ENCODE measurements around the gene MXD4.
"Not testable (repeated sequence)": the region's sequence is repeated elsewhere in the genome, so short reads cannot be mapped to it uniquely, and the experiment has no call there.

Gene MXD4

DNA sequence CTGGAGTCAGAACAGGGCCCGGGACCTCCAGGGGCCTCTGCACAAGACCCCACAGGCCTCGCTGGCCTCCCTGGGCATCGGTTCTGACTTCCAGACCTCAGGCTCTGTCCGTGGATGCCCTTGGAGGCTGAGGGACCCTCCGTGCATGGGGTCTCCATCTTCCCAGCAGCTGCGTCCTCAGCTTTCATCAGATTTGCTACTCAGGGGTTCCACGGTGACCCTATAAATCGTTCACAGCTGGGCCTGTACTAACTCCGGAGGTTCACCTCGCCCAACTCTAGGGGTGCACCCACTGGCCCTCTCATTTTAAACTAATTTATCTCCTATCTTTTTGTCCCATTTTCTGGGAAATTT, 13.1 kb upstream of the MXD4 start:
- not testable (repeated sequence) for DNase-seq (ENCODE audit: low read depth)

DNA sequence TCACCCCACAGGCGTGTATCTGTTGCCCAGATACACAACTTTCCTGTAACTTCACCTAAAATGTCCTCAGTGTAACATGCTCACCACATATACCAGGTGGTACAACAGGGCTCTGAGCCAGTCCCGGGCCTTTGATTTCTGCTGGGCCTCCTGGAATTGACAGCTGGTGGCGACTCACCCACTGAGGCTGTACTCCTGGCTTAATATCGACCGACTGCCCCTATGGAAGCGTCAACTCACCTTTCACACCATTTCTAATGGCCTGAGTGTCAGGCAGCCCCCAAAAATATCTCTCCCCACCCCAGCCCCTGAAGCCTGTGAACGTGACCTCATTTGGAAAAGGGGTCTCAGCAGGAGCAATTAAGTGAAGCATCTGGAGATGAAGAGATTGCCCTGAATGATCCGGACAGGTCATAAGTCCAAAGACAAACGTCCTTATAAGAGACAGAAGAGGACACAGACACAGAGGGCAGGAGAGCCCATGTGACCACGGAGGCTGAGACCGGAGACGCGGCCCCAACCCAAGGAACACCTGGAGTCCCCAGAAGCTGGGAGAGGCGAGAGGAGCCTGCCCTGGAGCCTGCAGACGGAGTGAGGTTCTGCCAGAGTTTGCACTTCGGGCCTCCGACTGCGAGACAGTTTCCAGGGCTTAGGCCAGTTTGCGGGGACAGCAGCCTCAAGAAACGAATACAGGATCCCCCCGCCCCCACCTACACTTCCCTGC, 12.6 kb upstream of the MXD4 start:
- DNase-seq (ENCODE audit: low read depth), result no peak

DNA sequence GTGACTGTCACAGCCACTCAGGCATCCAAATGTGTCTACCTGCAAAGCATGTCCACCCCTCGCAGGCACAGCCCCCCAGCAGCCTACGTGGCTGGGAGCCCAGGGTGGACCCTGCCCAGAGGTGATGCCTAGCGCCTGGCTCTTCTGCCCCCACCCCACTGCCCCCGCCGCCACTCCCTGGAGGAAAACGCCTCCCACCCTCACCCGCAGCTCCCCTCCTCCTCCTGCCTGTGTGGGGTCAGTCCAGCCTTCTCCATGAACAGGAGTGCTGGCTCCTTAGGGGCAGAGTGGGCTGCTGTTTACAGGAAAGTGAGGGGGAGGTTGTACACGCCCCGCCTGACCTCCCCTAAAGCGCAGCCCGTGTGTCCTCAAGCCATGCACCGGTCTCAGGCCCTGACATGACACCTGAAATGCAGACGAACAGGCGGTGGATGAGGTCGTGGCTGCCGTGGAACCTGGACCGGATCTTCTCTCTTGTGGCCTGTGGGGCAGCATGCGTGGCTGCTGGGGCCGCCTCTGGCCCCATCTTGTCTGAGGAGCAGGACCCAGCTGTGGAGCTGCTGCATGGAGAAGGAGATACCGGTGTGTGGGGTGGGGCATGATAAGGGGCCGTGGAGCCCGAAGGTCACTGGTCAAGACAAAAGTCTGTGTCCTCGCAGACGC, 11.9 kb upstream of the MXD4 start:
- DNase-seq (ENCODE audit: low read depth), result no peak

DNA sequence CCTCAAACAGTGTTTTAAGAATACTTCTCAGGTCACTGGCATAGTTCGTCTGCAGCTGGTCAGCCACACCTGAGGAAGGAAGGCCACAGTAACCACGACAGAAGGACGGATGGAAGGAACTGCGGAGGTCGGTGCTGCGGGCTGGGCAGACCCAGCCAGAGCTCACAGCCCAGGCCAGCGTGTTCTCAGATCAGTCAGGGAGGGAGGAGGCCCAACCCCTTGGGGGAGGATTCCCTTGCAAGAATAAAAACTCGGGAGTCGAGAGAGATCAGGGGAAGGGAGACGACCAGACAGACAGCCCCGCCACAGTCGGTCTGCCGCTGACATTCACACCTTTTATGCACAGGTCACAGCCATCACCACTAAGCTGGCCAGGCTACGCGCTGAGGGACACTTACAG, 11.3 kb upstream of the MXD4 start:
- no peak for DNase-seq (ENCODE audit: low read depth)

DNA sequence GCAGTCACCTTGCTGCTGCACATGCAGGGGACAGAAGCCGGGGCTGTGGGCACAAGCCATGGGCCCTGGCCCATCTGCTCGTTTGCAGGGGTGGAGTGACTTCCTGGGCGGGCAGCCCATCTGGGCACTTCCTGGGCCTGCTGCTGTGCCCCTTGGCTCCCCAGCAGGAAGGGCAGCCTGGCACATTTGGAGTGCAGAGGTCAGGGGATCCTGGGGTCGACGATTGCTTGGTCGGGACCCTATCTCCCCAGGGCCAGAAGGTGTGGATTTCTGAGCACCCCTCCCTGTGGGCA, 10.9 kb upstream of the MXD4 start:
- no peak for DNase-seq (ENCODE audit: low read depth)

DNA sequence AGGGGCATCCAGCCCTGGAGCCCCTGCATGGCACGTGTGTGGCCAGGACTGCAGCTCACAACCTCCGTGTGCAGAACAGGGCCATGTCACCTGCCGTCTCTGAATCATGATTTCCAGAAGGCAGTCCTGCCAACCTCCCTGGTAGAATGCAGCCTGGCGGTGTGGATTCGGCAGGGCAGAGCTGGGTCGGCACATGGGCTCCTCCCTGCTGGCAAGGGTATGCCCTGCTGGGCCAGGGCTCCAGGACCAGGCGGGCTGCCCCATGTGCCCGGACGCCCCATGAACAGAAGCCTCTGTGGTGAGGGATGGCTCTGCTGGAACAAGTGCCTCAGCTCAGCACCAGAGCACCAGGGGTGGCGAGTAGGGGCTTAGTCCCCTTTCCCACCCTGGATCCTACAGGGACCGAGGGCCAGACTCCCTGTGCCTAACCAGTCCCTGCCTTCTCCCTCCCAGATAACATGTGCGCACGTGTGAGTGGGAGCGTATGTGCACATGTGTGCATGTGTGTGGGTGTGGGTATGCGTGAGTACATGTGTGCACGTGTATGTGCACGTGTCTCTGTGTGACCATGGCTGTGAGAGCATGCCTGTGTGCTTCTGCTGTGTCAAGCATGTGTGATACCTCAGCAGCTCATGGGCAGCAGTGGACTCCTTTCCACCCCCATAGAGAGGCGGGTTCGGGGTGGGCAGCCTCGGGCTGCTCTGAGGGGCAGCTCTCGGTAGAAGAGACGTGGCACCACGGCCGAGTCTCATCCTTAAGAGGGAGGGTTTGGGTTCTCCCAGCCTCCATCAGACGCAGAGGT, 10.3 kb upstream of the MXD4 start:
- DNase-seq (ENCODE audit: low read depth), result no peak

DNA sequence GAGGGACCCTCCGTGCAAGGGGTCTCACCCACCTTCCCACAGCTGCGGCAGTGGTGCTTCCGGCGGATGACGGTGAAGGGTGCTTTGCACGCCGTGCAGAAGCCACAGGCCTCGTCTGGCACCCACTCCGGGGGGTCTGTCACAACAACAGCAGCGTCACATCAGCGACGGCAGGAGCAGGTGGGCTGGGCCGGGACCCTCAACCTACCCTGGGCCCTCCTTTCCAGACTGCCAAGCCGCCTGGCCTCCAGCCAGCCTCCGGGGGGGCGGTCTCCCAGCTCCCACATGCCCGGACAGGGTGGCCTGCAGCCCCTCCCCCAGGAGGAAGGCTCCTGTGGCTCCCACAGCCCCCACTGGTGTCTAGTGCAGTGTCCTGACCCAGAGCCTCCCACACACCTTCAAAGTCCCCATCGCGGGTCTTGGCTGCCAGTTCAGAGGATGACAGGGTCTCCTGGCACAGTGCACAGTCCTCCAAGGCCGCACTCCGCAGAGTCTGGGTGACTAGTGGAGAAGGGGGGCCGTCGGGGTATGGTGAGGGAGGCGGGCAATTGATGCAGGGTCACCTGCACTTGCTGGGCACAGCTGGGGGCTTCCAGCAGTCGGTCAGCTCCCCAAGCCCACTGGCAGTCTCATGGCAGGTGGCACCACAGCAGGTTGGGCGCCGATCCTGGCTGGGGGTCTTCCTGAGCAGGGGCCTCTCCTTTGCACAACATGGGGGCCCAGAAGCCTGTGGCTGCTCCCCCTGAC, 9.5 kb upstream of the MXD4 start:
- DNase-seq (ENCODE audit: low read depth), result no peak

DNA sequence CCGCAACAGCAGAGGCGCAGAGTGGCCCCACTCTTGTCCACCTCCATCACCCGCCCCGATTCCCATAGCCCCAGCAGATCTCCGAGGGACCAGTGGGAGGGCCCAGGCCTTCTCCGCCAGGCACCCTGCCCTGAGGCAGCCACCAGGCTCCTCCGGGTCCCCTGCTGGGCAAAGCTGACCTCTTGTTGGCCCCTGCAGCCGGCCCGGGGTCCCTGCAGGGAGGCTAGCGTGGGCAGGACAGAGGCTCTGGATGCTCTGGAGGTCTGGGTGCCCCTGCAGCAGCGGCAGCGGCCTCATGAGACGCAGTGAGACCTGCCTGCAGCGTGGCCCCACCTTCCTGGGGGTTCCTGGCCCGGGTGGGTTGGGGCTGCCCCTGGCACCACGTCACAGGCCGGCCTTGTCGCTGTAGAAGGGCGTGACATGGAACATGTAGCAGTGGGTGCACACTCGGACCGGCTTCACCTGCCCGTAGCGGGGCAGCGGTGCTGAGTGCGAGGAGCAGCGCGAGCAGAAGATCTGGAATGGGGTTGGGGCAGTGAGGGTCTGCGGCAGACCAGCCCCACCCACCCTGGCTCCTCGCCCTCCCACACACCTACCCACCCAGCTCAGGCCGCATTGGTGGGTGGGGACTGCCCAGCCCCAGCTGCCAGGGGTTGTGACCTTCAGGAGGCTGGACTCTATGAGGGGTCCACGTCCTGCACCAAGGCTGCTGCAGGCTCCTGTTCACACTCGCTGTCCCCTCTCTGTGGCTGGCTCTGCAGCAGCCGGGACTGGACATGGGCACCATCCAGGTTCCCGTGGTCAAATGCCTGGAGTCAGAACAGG, 8.6 kb upstream of the MXD4 start:
- no peak for DNase-seq (ENCODE audit: low read depth)

DNA sequence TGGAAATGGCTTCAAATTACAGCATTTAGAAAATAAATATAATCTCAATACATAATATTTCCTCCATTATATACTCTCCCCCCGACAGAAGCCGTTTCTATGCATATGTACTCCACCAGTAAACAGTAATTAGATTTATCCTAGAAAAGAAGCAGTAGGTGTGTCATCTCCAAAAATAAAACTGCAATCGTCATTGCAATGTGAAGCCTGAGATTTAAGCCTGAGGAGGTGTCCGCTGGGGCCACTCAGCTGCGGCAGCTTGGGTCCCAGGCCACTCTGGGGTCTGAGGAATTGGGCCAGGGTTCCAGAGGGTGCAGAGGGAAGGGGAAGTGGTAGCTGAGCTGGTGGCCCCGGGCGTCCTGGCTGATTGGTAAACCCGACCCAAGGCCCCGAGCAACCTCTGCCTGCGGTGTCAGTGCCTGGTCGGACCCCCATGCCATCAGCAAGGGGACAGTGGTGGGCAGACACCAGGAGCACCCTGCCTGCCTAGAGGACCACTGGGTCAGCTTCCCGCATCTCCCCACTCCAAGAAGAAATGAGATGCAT, 7.8 kb upstream of the MXD4 start:
- no peak for DNase-seq (ENCODE audit: low read depth)

DNA sequence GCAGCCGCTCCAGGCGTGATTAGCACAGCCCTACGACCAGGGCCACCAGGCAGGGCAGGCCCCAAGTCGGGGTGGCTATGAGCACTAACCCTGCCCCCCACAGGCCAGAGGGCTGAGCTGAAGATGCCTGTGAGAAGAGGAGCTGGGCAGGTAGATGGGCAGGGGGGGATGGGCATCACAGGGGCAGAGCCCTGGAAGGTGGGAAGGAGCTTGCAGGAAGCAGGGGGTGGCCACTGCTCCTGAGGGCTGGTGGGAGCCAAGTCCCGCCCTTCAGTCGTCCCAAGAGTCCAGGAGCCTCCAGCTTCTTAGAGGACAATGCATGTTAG, 7.3 kb upstream of the MXD4 start:
- no peak for DNase-seq (ENCODE audit: low read depth)

DNA sequence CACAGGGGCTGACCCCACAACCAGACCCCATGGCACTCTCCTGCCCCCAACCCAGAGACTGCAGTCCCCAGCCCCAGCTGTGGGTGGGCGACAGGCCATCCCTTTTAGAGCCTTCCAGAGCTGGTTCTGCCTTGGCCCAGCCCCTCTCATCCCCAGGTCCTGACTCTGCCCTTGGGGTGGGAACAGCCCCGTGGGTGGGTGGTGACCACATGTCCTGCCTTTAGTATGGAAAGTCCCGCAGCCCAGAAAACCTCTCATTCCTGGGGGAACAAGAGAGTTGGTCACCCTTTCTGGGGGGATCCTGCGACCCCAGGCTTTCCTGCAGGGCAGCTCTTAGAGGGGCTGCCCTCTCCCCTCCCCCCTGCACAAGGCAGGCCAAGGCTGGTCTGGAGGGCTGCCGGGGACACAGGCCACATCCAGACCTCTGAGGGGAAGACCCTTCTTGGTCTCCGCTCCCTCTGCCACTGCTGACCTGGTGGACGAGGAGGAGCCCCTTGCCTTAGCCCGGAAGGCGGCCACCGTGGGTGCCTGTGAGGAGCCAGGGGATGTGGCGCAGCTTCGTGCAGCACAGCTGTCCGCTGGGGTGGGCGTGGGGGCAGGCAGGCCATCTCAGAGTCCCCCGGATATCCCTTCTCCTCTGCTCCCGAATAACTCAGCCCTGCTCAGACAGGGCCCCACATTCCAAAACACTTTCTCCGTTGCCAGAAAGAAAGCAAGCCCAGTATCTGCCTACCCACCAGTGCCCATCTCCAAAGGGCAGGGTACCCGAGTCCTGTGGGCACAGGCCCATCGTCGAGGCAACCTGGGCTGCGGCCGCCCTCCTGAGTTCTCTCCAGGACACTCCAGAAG, 6.7 kb upstream of the MXD4 start:
- no peak for DNase-seq (ENCODE audit: low read depth)

DNA sequence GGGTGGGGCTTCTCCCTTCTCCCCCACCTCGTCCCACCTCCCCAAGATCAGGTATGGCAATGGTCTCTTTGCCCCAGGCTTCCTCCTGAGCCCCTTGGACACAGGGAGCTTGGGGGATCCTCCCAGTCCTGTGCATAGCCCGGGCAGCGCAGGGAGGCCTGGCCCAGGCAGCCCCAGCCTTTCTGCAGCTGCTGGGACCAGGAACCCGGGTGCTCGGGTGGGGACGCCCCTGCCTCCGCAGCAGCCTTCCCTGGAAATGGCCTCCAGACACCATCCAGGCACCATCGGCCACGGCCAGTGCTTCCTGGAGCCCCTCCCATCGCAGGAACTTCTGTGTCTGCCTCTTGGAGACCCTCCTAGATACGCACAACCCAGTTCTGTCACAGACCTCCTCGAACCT, 5.9 kb upstream of the MXD4 start:
- no peak for DNase-seq (ENCODE audit: low read depth)

DNA sequence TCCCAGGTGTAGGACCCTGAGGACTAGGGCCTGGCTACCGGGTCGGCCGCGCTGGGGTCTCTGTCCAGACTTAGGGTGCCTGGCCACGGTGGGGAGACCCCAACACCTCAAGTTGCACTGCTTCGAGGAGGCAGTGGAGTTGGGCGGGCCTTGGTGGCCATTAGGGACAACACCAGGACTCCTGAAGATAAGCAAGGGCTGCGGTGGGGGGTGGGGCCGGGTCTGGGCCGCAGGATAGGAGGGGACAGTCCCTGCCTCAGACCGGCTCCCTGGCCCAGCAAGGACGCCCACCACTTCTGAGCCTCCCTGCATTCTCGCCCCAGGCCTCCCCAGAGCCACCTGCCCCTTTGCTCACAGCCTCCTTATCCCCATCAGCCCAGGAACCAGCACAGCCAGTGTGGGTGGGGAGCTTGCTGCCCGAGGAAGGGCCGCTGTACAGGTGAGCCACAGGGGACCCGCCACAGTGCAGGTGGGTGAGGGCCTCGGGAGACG, 5.5 kb upstream of the MXD4 start:
- no peak for DNase-seq (ENCODE audit: low read depth)

DNA sequence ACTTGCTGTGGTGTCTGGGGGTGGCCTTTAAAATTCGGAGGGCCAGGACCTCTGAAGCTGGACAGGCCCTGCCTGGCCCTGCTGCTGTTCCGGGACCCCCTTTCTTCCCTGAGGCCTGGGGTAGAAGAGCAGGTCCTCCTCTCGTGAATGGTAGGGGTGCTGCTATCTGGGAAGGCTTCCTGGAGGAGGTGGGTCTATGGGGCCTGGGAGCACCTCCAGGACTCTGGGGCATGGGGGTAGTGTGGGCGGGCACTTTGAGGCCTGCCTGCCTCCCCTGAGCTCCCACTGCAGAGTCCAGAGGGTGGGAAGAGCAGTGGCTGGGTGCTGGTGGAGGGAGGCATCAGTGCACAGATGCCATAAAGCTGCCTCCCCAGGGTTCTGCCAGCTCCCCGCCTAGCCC, 4.9 kb upstream of the MXD4 start:
- no peak for DNase-seq (ENCODE audit: low read depth)

DNA sequence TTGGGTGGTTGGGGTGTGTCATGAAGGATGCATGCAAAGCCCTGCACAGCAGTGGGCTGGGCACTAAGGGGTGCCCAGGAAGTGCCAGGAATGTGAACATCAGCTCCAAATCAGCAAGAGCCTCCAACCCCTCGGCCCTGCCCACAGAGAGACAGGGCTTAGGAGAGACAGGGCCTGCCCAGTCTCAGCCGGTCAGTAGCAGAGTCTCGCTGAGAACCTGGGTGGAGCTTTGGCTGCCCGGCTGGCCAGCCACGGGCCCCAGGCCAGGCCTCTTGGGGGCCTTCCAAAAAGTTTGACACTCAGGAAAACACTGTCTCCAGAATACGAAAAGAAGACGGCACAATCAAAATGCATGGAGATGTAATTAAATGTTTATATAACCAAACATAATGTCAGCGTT, 4.3 kb upstream of the MXD4 start:
- no peak for DNase-seq (ENCODE audit: low read depth)

DNA sequence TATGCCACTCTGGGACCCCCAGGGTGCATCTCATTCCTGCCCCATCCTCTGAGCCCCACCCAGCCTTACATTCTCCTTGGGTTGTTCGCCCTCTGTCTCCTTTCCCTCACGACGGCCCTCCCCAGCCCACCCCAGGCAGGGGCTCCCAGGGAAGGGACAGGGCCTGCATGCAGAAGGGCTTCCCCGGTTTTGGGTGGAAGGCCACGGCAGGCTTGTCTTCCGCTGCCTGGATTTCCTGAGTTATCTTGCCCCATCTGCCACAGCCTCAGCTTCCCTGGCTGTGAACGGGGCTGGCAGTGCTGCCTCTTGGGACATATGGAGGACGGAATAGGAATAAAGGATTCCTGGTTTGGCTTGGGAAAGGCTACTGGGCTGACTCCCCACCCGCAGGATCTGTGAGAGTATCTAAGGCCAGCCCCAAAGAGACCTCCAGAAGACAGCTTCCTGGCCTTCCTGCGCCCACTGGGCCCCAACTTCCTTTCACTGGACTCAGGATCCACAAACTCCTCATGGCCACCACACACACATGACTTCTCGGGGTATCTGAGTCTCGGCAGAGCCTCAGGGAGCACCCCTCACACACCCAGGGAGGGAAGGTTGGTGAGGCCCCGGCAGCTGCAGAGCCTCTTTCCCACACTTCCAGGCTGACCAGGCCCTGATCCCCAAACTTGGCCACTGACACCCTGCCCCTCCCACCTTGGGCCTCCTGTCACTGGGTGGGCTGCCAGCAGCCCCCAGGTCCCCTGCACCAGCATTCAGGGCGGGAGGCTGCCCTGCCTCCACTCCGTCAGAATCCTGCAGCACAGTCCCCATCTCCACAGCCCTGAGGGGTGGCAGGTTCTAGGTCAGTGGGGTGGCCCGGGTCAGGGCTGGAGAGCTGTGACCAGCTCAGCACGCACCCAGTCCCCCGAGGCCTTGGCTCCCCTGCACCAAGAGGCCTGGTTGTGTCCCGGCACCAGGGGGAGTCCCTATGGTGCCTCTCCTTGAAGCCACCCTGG, 3.5 kb upstream of the MXD4 start:
- DNase-seq (ENCODE audit: low read depth), result no peak

DNA sequence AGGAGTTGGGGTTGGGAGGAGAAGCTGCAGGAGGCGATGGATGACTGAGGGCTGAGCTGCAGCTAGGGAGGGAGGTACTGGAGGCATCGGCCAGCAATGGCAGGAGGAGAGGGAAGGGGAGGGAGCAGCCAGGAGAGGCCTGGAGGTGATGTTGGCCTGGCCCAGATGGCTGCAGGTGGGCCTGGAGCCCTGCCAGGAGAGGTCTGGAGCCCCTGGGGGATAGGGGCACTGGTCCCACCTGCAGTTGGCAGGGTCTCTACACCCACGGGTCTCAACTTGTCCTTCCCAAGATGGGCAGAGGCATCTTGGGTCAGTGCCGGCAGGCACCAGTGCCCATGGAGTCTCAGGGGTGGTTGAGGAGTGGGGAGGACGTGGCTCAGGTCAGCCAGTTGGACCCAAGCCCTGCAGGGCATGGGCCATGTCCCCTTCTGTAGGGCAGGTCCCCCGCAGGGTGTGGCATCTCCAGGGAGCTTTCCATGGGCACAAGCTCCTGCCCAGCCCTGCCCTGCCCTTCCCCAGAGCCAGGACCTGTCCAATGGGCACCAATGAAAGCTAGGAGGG, 2.7 kb upstream of the MXD4 start:
- no peak for DNase-seq (ENCODE audit: low read depth)

DNA sequence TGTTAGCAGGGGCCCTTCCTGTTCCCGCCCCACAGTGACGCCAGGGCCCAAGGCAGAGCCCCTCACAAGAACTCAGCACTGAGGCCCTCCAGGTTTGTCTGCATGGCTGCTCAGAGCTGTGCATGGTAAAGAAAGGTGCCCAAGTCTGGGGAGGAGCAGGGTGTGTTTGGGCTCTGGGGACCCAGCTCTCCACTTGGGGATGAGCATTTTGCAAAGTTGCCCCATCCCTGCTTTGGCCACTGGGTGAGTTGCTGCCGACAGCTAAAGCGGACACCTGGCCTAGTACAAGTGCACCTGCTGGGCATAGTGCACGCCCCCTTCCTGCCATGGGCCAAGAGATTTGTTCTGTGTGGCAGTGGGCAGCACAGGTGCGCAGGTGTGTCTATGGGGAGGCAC, 2.0 kb upstream of the MXD4 start:
- DNase-seq (ENCODE audit: low read depth), result no peak

DNA sequence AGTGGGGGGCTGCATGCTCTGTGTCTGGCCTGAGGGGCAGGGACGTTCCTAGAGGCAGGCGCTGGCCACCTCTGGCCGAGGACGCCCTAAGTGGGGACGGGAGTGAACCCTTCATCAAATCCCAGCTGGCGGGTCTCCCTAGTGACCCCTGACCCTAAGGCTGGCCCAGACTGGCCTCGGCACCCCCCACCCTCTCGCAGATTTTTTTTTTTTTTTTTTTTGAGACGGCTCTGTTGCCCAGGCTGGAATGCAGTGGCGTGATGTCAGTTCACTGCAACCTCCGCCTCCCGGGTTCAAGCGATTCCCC, 988 bp upstream of the MXD4 start:
- DNase-seq (ENCODE audit: low read depth), result no peak
